MM.1S (cell line): ENCODE results near the gene ASPHD2.

Experiments used
- DNase-seq: peaks from one replicate; pipeline ENCODE4 v3.0.0-alpha.2; 2015
- H2AFZ ChIP-seq: fragments of 300-600 bp; sonication (generic); 2 replicates; pipeline ENCODE4 v1.6.0; 2016; ENCODE audit warnings: antibody characterized with exemption, low read length
- H3F3A ChIP-seq: fragments of 300-600 bp; sonication (generic); 2 replicates; pipeline ENCODE4 v1.6.1; 2016; ENCODE audit warnings: mild to moderate bottlenecking, antibody characterized with exemption, low read length, moderate library complexity, mixed read lengths; ENCODE audit not compliant: insufficient read depth
- H3K27ac ChIP-seq: fragments of 300-600 bp; sonication (generic); 2 replicates; pipeline ENCODE4 v1.5.1; 2016; ENCODE audit warnings: mild to moderate bottlenecking, low read length
- H3K27me3 ChIP-seq: fragments of 300-600 bp; sonication (generic); replicated peaks from 2 replicates; pipeline ENCODE4 v1.6.0; 2016; ENCODE audit warnings: low read length; ENCODE audit not compliant: insufficient read depth
- H3K36me3 ChIP-seq: fragments of 300-600 bp; sonication (generic); replicated peaks from 2 replicates; pipeline ENCODE4 v1.6.1; 2016; ENCODE audit warnings: mild to moderate bottlenecking, low read length, mixed read lengths; ENCODE audit not compliant: insufficient read depth
- H3K4me1 ChIP-seq: fragments of 300-600 bp; sonication (generic); 2 replicates; pipeline ENCODE4 v1.6.1; 2016; ENCODE audit warnings: low read length, mixed read lengths
- H3K4me2 ChIP-seq: fragments of 300-600 bp; sonication (generic); 2 replicates; pipeline ENCODE4 v1.6.0; 2016; ENCODE audit warnings: low read depth, low read length
- H3K4me3 ChIP-seq: fragments of 300-600 bp; sonication (generic); 2 replicates; pipeline ENCODE4 v1.5.1; 2016; ENCODE audit warnings: low read length, mixed read lengths
- H3K79me2 ChIP-seq: fragments of 300-600 bp; sonication (generic); 2 replicates; pipeline ENCODE4 v1.6.1; 2016; ENCODE audit warnings: mixed run types, low read length, mixed read lengths
- H3K9ac ChIP-seq: fragments of 300-600 bp; sonication (generic); 2 replicates; pipeline ENCODE4 v1.6.1; 2016; ENCODE audit warnings: low read length, mixed read lengths
- H3K9me2 ChIP-seq: fragments of 300-600 bp; sonication (generic); replicated peaks from 2 replicates; pipeline ENCODE4 v1.6.1; 2016; ENCODE audit warnings: mild to moderate bottlenecking, low read length, mixed read lengths; ENCODE audit not compliant: insufficient read depth
- H3K9me3 ChIP-seq: fragments of 300-600 bp; sonication (generic); replicated peaks from 2 replicates; pipeline ENCODE4 v1.6.1; 2016; ENCODE audit warnings: mild to moderate bottlenecking, low read length, mixed read lengths; ENCODE audit not compliant: insufficient read depth
- H4K20me1 ChIP-seq: fragments of 300-600 bp; sonication (generic); 2 replicates; pipeline ENCODE4 v1.6.1; 2016; ENCODE audit warnings: mild to moderate bottlenecking, low read length, moderate library complexity, mixed read lengths; ENCODE audit not compliant: insufficient read depth
- EZH2 ChIP-seq: fragments of 300-600 bp; sonication (generic); optimal IDR thresholded peaks from 2 replicates; pipeline ENCODE3; 2017; ENCODE audit warnings: low read depth, mild to moderate bottlenecking, antibody characterized with exemption, low read length, mixed read lengths
- EZH2phosphoT487 ChIP-seq: fragments of 300-600 bp; sonication (generic); IDR thresholded peaks from 2 replicates; pipeline ENCODE4 v1.6.1; 2018; ENCODE audit warnings: antibody characterized with exemption, low read length
- TF ChIP-seq, protein P1 (sequence below): fragments of 300-600 bp; sonication (generic); IDR thresholded peaks from 2 replicates; pipeline ENCODE4 v1.5.1; 2016; ENCODE audit warnings: antibody characterized with exemption, low read length, mixed read lengths

ASPHD2 gene

DNA sequence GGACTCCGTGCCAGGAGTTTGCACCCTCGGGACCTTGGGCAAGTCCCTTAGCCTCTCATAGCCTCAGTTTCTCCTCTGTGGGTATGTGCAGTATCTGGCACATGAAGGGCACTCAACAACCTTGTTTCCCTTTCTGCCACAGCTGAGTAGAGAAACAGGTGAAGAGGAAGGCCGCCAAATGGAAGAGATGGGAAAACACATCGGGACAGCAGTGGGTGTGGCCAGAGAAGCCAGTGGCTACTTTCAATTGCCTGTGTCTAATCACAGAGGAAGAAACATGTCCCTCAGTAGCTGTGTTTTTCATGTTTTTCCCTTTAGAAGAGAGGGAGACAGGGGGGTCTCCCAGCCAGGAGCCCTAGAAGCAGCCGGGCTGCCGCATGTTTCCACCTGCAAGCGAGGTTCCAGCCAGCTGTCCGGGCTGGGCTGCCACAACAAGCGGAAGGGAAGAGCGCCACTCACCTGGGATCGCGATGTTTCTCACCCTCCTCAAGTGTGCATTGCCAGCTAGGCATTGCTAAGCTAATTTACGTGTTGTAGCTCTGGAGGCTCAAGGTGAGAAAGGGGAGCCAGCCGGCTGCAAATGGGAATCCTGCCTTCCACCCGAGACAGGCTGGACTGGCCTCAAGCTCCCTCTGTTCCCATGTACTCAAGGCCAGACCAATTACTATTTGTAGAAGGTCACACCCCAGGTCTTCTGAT lies 16.7 kb downstream of the ASPHD2 start:
- Histone ChIP-seq H3K9me2 (no peaks in the 10 kb centered on the region), H3K27me3 (no peaks in the 10 kb centered on the region), H3K4me3 (no peak overlapping the region), H3K27ac (no peak overlapping the region), H3K4me1 (no peaks in the 10 kb centered on the region), H3K4me2 (no peak overlapping the region), H3K9me3 (no peaks in the 10 kb centered on the region), H2AFZ (no peak overlapping the region), H3K79me2 (no peaks in the 10 kb centered on the region), H3F3A (no peaks in the 10 kb centered on the region), H3K9ac (no peak overlapping the region), H4K20me1 (no peaks in the 10 kb centered on the region), H3K36me3 (no peaks in the 10 kb centered on the region)
- TF ChIP-seq EZH2, result no peak
- TF ChIP-seq, protein P1, sequence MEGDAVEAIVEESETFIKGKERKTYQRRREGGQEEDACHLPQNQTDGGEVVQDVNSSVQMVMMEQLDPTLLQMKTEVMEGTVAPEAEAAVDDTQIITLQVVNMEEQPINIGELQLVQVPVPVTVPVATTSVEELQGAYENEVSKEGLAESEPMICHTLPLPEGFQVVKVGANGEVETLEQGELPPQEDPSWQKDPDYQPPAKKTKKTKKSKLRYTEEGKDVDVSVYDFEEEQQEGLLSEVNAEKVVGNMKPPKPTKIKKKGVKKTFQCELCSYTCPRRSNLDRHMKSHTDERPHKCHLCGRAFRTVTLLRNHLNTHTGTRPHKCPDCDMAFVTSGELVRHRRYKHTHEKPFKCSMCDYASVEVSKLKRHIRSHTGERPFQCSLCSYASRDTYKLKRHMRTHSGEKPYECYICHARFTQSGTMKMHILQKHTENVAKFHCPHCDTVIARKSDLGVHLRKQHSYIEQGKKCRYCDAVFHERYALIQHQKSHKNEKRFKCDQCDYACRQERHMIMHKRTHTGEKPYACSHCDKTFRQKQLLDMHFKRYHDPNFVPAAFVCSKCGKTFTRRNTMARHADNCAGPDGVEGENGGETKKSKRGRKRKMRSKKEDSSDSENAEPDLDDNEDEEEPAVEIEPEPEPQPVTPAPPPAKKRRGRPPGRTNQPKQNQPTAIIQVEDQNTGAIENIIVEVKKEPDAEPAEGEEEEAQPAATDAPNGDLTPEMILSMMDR, result no peak
- no peak for TF ChIP-seq EZH2phosphoT487
- DNase-seq, result no peak

DNA sequence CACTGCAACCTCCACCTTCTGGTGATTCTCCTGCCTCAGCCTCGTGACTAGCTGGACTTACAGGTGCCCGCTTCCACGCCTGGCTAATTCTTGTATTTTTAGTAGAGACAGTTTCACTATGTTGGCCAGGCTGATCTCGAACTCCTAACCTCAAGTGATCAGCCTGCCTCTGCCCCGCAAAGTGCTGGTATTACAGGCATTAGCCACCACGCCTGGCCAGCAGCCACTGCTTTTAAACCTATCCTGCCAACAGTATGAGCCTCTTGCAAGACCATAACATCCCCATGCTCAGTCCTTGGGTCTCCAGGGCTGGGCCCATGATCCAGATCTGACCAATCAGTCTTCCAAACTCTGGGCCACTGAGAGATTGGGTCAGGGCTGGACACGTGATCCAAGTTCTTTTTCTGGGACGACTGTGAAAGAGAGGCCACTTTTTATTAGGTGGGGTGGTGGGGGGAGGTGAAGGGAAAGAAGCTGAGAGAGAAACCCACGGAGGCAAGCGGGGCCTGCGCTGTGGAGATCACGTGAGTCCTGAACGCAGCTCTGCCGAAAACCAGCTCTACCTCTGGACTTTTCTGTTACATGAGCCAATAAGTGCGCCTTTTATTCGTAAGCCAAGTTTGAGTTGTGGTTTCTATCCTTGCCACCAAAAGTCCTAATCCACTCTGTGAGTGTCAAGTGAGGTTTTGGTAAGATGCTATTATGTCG lies 17.9 kb downstream of the ASPHD2 start:
- H3K4me1 ChIP-seq, result no peaks in the 10 kb centered on the region
- no peaks in the 10 kb centered on the region for H3K9me3 ChIP-seq
- H3K4me2 ChIP-seq, result no peak overlapping the region
- TF ChIP-seq EZH2phosphoT487, result no peak
- TF ChIP-seq, protein P1, result no peak
- TF ChIP-seq EZH2, result no peak
- H3K9ac ChIP-seq, result no peak overlapping the region
- no peak overlapping the region for H2AFZ ChIP-seq
- no peaks in the 10 kb centered on the region for H3K79me2 ChIP-seq
- H3K36me3 ChIP-seq, result no peaks in the 10 kb centered on the region
- H4K20me1 ChIP-seq, result no peaks in the 10 kb centered on the region
- no peaks in the 10 kb centered on the region for H3K9me2 ChIP-seq
- no peak overlapping the region for H3K27ac ChIP-seq
- H3K4me3 ChIP-seq, result no peak overlapping the region
- H3F3A ChIP-seq, result no peaks in the 10 kb centered on the region
- no peak for DNase-seq
- no peaks in the 10 kb centered on the region for H3K27me3 ChIP-seq

DNA sequence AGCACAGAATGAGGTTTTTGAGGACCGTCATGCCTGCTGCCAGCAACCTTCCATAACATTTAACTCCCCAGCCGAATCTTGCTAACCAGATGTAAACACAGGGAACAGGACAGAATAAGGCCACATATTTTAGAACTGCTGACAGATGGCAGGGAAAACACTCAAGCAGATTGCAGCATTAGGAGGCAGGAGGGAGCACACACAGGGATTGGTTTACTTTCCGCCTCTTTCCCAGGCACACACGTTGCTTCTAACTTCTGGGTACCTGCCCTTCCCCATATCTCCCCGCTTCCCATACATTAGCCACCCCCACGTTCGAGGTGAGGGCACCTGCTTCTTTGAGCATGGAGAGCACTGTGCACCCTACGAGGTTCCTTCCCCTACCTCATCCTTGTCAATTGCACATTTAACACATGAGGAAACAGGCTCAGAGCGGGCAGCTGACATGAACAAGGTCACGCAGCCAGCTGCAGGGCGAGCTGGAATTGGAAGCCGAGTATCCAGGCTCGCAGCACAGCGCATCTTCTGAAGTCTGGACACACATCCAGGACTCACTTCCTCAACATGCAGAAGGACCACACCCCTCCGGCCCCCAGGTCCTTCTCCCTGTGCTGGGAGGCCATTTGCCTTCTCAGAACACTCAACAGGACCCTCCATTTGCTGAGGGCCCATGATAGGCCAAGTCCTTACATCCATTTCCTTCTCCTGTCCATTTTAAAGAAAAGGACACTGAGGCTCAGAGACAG lies 18.7 kb downstream of the ASPHD2 start:
- no peaks in the 10 kb centered on the region for H3K9me3 ChIP-seq
- H3K27ac ChIP-seq, result no peak overlapping the region
- H3K4me2 ChIP-seq, result no peak overlapping the region
- no peaks in the 10 kb centered on the region for H3K4me1 ChIP-seq
- H2AFZ ChIP-seq, result no peak overlapping the region
- H3K36me3 ChIP-seq, result no peaks in the 10 kb centered on the region
- H3F3A ChIP-seq, result no peaks in the 10 kb centered on the region
- H3K4me3 ChIP-seq, result no peak overlapping the region
- TF ChIP-seq EZH2phosphoT487 (no peak), EZH2 (no peak)
- TF ChIP-seq, protein P1, result no peak
- H4K20me1 ChIP-seq, result no peaks in the 10 kb centered on the region
- no peaks in the 10 kb centered on the region for H3K79me2 ChIP-seq
- H3K27me3 ChIP-seq, result no peaks in the 10 kb centered on the region
- H3K9me2 ChIP-seq, result no peaks in the 10 kb centered on the region
- no peak for DNase-seq
- H3K9ac ChIP-seq, result no peak overlapping the region
